ENCODE measurements around the gene ZNF385D. TPM values are rescaled to one million over a fixed set of nuclear protein-coding genes. Genes with fewer than 3 reads are reported as not detected.

Gene ZNF385D
- total RNA-seq, 1 donor from 2014 or later, result 13.5 TPM

DNA sequence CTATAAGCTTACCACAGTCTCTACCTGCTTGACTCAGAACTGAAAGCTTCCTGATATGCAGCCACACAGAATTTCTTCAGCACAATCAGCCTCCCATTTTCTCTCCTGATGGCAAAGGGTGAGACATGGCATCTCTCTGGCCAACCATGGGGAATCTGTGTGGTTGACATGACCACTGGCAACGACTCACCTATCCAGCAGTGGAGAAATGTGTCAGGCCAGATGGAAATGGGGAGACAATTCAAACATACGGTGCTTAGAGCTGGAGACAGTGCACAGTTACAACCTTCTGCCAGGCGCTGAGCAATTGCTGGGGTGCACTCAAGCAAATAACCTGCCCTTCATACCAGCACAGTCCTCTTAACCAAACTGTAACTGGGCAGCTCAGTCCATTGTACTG lies 3.6 kb downstream of the ZNF385D start:
- Histone ChIP-seq H3K4me3 (no peak overlapping the region), H3K9me3 (no peaks in the 10 kb centered on the region), H3K27ac (no peak overlapping the region), H3K4me1 (peaks cover 14% of the 10 kb centered on the region), H3K36me3 (no peaks in the 10 kb centered on the region), H3K27me3 (no peaks in the 10 kb centered on the region)
- DNase-seq (ENCODE audit: extremely low spot score in 2 of 2), result no peak
- intact Hi-C loops (cut with DNase I), result no loop called here
- TF ChIP-seq POLR2A (IDR thresholded peaks at IDR 0.05), result no peak
- TF ChIP-seq, protein P1, sequence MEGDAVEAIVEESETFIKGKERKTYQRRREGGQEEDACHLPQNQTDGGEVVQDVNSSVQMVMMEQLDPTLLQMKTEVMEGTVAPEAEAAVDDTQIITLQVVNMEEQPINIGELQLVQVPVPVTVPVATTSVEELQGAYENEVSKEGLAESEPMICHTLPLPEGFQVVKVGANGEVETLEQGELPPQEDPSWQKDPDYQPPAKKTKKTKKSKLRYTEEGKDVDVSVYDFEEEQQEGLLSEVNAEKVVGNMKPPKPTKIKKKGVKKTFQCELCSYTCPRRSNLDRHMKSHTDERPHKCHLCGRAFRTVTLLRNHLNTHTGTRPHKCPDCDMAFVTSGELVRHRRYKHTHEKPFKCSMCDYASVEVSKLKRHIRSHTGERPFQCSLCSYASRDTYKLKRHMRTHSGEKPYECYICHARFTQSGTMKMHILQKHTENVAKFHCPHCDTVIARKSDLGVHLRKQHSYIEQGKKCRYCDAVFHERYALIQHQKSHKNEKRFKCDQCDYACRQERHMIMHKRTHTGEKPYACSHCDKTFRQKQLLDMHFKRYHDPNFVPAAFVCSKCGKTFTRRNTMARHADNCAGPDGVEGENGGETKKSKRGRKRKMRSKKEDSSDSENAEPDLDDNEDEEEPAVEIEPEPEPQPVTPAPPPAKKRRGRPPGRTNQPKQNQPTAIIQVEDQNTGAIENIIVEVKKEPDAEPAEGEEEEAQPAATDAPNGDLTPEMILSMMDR (IDR thresholded peaks at IDR 0.05), result no peak
- TF ChIP-seq POLR2AphosphoS5 (IDR thresholded peaks at IDR 0.05; ENCODE audit: insufficient read depth in 1 of 2, low read depth in 1 of 2), result no peak

DNA sequence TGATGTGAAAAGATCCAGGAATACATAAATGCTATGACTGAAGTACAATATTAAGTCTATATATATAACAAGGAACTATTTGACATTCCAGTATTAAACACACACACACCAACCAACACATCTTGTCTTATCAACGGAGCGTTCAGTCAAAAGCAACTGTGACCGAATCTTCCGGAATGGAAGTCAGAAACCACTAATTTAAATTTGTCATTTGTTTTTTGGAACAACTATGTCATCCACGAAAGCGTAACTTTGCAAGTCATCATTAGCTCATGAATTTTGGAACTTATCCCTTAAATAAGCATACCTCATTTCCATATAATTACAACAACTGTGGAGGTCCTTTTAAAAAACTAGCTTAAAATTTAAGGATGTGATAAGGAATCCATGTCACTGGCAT lies 5.0 kb downstream of the ZNF385D start:
- TF ChIP-seq POLR2A (IDR thresholded peaks at IDR 0.05), result no peak
- TF ChIP-seq, protein P1 (IDR thresholded peaks at IDR 0.05), result no peak
- TF ChIP-seq POLR2AphosphoS5 (IDR thresholded peaks at IDR 0.05; ENCODE audit: insufficient read depth in 1 of 2, low read depth in 1 of 2), result no peak
- Histone ChIP-seq H3K4me1 (peaks cover 6% of the 10 kb centered on the region), H3K4me3 (no peak overlapping the region), H3K9me3 (no peaks in the 10 kb centered on the region), H3K36me3 (no peaks in the 10 kb centered on the region), H3K27me3 (no peaks in the 10 kb centered on the region), H3K27ac (no peak overlapping the region)
- no peak for DNase-seq (ENCODE audit: extremely low spot score in 2 of 2)
- intact Hi-C loops (cut with DNase I), result no loop called here

DNA sequence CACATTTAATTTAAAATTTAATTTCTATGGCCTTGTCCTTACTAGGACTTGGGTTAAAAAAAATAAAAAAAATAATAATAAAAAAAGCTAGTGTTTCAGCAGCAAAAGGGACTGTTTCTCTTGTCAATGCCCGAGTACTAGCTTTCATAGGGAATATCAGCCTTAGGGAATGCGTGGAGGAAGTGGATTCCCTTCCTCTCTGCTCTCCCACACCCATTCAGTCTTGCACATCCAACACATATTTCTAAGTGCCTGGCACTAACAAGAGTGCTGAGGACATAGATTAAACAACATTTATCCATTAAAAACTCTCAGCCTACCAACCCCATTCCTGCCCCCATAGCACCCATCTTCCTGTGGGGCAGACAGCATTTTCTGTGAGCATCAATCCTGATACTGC lies 6.2 kb downstream of the ZNF385D start:
- H3K36me3 ChIP-seq, result no peaks in the 10 kb centered on the region
- no peak for TF ChIP-seq POLR2AphosphoS5 (IDR thresholded peaks at IDR 0.05; ENCODE audit: insufficient read depth in 1 of 2, low read depth in 1 of 2)
- TF ChIP-seq POLR2A (IDR thresholded peaks at IDR 0.05), result no peak
- TF ChIP-seq, protein P1 (IDR thresholded peaks at IDR 0.05), result no peak
- no peak overlapping the region for H3K4me3 ChIP-seq
- no peaks in the 10 kb centered on the region for H3K9me3 ChIP-seq
- no peaks in the 10 kb centered on the region for H3K27me3 ChIP-seq
- H3K27ac ChIP-seq, result no peak overlapping the region
- intact Hi-C loops (cut with DNase I), result no loop called here
- H3K4me1 ChIP-seq, result peaks cover 6% of the 10 kb centered on the region
- DNase-seq (ENCODE audit: extremely low spot score in 2 of 2), result no peak

DNA sequence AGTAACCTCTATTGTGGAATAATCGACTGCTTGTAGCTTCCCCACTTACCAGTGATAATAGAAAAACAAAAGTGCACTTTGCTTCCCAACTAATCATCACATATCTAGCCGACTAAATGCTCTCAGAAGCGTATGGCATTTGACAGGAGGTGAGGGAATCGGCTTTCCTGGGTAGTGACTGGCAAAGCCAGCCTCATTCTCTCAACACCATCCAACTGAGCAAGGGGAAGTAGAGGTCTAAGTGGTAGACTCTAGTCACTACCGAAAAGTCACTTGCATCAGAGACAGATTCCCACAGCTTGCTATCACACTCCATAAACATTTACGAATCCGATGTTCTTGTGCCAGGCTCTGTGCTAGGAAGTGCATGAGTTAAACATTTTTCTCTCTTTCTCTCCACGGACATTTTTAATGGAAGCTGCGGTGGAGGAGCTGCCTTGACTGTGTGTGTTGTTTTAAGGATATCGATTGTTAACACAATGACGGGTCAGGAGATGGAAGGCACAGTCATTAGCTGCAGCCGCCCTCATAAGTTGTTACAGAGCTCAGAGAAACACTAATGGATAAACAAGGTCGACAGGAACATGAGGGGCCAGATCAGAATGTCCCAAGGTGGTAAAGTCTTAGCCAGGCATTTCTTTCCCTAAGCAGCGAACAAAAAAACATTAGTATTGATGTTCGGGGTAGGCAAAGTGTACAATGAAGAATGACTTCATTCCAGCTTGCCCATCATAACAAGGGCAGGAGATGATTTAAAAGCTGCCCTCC lies 11.9 kb downstream of the ZNF385D start:
- Histone ChIP-seq H3K4me3 (no peak overlapping the region), H3K27me3 (no peaks in the 10 kb centered on the region), H3K27ac (no peak overlapping the region), H3K36me3 (no peaks in the 10 kb centered on the region), H3K9me3 (no peaks in the 10 kb centered on the region), H3K4me1 (no peaks in the 10 kb centered on the region)
- no peak for DNase-seq (ENCODE audit: extremely low spot score in 2 of 2)
- intact Hi-C loops (cut with DNase I), result no loop called here
- TF ChIP-seq POLR2AphosphoS5 (IDR thresholded peaks at IDR 0.05; ENCODE audit: insufficient read depth in 1 of 2, low read depth in 1 of 2) (no peak), POLR2A (IDR thresholded peaks at IDR 0.05) (no peak)
- TF ChIP-seq, protein P1 (IDR thresholded peaks at IDR 0.05), result no peak

GRCh38 chr3:21738283-21738682 lies 12.7 kb downstream of the ZNF385D start:
- Histone ChIP-seq H3K27me3 (no peaks in the 10 kb centered on the region), H3K9me3 (no peaks in the 10 kb centered on the region), H3K4me3 (no peak overlapping the region), H3K36me3 (no peaks in the 10 kb centered on the region), H3K4me1 (no peaks in the 10 kb centered on the region), H3K27ac (no peak overlapping the region)
- DNase-seq (ENCODE audit: extremely low spot score in 2 of 2), result no peak
- intact Hi-C loops (cut with DNase I), result no loop called here
- TF ChIP-seq, protein P1 (IDR thresholded peaks at IDR 0.05), result no peak
- TF ChIP-seq POLR2AphosphoS5 (IDR thresholded peaks at IDR 0.05; ENCODE audit: insufficient read depth in 1 of 2, low read depth in 1 of 2) (no peak), POLR2A (IDR thresholded peaks at IDR 0.05) (no peak)
